GM18511 (cell line): ENCODE measurements around the gene ICAM1.
"Not testable (repeated sequence)": the region's sequence is repeated elsewhere in the genome, so short reads cannot be mapped to it uniquely, and the experiment has no call there.

Experiments
- ATAC-seq: cut with Tn5 transposase; IDR thresholded peaks from one replicate; pipeline ENCODE4 v1.9.1; 2021; ENCODE audit warnings: mild to moderate bottlenecking, moderate library complexity; ENCODE audit not compliant: unreplicated experiment

Gene ICAM1

DNA sequence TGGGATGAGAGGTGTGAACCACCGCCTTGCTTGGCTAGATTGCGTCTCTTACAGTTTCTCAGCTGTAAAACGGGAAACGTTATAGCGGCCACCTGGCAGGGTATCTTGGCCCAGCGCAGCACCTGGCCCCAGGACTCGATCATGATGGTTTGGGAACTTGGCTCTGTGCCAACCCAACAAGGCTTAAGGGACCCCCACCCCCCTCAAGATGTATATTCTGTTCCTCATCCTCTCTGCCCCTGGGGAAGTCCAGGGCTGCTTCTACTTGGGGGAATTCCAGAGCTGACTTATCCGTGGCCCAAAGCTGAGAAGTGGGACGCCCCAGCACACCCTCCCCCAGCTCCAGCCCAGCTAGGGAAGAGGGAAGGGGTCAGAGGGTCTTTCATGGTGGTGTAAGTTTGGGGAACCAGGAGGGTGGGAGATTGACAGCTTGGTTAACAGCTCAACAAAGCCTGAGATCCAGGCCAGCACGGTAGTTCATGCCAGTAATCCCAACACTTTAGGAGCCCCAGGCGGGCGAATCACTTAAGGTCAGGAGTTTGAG is 695 bp downstream of the ICAM1 start:
- ATAC-seq: peak; percentile 42

- ATAC-seq: no peak
Measured at GRCh38 chr19:10274589-10274988, 3.7 kb downstream of the ICAM1 start.

DNA sequence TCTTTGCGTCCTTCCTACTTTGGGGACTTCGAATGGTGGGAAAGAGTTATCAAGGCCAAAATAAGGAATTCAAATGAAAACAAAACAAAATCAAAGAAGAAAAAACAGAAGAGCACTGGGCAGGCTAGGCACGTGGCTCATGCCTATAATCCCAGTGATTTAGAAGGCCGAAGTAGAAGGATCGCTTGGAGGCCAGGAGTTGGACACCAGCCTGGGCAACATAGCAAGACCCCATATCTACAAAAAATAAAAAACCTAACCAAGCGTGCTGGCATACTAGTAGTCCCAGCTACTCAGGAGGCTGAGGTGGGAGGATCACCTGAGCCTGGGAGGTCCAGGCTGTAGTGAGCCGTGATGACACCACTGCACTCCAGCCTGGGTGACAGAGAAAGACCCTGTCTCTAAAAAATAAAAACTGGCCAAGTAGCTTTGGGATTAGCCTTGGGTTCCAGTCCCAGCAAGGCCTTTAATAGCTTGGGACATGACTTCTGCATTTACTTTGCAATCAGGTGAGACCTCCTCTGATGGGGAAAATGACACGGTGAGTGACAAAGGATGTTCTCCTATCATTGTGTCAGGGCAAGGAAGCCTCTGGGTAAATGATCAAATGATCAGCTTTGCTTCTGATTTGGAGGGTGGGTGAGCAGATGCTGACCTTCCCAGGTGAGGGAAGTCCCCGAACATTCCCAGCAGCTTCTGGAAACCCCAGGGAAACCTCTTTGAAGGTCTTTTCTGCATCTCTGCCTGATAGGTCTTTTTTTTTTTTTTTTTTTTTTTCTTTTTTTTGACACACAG is 7.1 kb downstream of the ICAM1 start:
- no peak for ATAC-seq

DNA sequence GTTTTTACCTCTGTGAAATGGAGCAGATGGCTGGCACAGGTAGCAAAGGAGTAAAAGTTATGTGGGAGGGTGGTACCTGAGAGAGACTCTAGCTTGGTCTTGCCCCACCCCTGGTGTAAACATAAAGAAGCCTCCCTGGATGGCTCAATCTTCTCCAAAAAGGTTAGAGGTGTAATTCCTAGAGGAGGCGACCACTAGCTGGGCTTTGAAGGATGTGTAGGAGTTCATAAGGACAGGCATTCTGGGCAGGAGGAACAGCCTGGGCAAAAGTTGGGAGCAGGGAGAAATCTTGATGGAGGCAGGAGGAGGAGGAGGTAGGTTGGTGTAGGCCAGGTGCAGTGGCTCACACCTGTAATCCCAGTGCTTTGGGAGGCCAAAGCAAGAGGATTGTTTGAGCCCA is 8.0 kb downstream of the ICAM1 start:
- no peak for ATAC-seq

DNA sequence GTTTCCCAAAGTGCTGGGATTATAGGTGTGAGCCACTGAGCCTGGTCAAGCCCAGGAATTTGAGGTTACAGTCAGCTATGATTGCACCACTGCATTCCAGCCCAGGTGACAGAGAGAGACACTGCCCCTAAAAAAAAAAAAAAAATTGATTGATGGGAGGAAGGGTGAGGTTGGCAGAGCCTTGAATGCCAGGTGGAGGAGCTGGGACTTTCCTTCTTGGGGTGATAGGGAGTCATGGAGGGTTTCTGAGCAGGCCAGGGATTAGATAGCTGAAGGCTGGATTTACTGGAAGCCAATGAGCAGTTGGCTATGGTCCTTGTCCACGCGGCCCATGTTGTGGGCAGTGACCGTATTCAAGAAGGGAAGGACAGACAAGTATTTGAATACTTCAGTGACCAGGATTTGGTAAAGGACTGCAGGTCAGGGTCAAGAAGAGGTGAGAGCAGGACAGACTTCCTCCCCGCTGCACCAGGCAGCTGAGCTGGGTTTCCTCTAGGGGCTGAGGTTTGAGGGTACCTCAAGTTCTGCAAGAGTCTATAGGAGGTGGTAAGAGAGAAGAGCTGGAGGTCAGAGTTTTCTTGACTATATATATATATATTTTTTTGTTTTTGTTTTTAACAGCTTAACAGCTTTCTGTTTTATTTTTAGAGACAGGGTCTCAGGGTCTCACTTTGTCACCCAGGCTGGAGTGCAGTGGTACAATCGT is 9.0 kb downstream of the ICAM1 start:
- no peak for ATAC-seq

DNA sequence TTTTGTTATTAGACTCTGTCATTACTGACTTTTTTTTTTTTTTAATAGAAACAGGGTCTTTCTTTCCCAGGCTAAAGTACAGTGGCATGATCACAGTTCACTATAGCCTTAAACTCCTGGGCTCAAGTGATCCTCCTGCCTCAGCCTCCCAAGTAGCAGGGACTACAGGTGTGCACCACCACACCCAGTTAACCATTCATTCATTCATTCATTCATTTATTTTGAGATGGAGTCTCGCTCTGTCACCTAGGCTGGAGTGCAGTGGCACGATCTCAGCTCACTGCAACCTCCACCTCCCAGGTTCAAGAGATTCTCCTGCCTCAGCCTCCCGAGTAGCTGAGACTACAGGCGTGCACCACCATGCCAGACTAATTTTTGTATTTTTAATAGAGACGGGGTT is 11.1 kb downstream of the ICAM1 start:
- ATAC-seq: not testable (repeated sequence)

DNA sequence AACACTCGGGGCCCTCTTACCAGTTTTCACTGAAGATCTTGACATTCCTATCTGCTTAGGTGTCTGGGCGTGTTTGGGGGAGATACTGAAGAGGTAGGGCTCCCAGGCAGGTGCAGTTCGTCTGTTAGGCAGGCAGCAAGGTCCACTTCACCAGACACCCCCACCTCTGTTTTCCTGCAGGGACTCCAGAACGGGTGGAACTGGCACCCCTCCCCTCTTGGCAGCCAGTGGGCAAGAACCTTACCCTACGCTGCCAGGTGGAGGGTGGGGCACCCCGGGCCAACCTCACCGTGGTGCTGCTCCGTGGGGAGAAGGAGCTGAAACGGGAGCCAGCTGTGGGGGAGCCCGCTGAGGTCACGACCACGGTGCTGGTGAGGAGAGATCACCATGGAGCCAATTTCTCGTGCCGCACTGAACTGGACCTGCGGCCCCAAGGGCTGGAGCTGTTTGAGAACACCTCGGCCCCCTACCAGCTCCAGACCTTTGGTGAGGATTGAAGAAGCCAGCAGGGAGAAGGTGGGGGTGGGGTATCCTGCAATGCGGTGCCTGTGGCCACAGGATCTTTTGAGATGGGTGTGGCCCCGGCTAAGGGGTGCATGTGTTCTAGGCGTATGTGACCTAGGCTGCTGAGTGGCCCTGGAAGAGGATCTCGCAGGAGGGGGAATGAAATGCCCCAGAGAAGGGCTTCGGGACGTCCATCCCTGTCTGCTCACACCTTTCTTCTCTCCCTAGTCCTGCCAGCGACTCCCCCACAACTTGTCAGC is 12.6 kb downstream of the ICAM1 start:
- ATAC-seq: no peak

DNA sequence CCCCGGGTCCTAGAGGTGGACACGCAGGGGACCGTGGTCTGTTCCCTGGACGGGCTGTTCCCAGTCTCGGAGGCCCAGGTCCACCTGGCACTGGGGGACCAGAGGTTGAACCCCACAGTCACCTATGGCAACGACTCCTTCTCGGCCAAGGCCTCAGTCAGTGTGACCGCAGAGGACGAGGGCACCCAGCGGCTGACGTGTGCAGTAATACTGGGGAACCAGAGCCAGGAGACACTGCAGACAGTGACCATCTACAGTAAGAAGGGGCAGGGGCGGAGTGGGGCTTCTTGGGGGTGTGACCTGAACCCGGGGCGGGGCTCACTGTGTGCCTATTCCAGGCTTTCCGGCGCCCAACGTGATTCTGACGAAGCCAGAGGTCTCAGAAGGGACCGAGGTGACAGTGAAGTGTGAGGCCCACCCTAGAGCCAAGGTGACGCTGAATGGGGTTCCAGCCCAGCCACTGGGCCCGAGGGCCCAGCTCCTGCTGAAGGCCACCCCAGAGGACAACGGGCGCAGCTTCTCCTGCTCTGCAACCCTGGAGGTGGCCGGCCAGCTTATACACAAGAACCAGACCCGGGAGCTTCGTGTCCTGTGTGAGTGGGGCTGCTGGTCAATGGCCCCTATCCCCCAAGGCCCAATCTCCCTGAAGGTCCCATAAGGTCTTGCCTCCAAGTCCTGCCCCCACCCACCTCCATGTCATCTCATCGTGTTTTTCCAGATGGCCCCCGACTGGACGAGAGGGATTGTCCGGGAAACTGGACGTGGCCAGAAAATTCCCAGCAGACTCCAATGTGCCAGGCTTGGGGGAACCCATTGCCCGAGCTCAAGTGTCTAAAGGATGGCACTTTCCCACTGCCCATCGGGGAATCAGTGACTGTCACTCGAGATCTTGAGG is 13.4 kb downstream of the ICAM1 start:
- no peak for ATAC-seq

- no peak for ATAC-seq
Measured at GRCh38 chr19:10284960-10285278, 14.0 kb downstream of the ICAM1 start.

GRCh38 chr19:10285393-10285792 is 14.5 kb downstream of the ICAM1 start:
- ATAC-seq: no peak

DNA sequence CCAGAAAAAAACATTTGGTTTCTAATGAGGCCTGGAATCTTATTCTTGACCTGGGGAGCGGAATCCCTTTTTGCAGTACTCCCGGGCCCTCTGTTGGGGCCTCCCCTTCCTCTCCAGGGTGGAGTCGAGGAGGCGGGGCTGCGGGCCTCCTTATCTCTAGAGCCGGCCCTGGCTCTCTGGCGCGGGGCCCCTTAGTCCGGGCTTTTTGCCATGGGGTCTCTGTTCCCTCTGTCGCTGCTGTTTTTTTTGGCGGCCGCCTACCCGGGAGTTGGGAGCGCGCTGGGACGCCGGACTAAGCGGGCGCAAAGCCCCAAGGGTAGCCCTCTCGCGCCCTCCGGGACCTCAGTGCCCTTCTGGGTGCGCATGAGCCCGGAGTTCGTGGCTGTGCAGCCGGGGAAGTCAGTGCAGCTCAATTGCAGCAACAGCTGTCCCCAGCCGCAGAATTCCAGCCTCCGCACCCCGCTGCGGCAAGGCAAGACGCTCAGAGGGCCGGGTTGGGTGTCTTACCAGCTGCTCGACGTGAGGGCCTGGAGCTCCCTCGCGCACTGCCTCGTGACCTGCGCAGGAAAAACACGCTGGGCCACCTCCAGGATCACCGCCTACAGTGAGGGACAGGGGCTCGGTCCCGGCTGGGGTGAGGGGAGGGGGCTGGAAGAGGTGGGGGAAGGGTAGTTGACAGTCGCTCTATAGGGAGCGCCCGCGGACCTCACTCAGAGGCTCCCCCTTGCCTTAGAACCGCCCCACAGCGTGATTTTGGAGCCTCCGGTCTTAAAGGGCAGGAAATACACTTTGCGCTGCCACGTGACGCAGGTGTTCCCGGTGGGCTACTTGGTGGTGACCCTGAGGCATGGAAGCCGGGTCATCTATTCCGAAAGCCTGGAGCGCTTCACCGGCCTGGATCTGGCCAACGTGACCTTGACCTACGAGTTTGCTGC is 16.1 kb downstream of the ICAM1 start, which contains the start of gene ICAM4:
Gene ICAM4, plus strand, starts transcription at position 153 of the 935 bp plus-strand sequence. Its CDS starts 58 bp downstream, at position 211.
- ATAC-seq: no peak

GRCh38 chr19:10288662-10289166 is 17.8 kb downstream of the ICAM1 start:
- ATAC-seq: no peak

GRCh38 chr19:10289167-10289835 is 18.4 kb downstream of the ICAM1 start:
- ATAC-seq: no peak

DNA sequence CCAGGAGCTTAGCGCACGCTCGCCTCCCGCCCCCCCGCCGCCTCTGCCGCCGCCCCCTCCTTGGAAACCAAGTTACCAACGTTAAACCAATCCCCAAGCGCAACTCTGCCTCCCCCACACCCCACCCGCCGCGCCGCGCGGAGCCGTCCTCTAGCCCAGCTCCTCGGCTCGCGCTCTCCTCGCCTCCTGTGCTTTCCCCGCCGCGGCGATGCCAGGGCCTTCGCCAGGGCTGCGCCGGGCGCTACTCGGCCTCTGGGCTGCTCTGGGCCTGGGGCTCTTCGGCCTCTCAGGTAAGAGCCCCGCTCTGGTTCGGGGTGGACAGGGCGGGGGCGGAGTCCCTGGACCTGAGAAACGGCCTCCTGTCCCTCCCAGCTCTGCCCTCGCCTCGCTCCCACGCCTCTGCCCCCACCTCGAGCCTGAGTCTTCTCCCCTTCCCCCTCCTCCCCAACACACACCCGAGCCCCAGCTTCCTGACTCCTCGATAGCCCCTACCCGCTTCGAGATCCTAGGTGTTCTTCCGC is 19.0 kb downstream of the ICAM1 start, which contains the start of gene ICAM5:
Gene ICAM5, plus strand, starts transcription at position 117 of the 521 bp plus-strand sequence. Its CDS starts 92 bp downstream, at position 209.
- no peak for ATAC-seq

DNA sequence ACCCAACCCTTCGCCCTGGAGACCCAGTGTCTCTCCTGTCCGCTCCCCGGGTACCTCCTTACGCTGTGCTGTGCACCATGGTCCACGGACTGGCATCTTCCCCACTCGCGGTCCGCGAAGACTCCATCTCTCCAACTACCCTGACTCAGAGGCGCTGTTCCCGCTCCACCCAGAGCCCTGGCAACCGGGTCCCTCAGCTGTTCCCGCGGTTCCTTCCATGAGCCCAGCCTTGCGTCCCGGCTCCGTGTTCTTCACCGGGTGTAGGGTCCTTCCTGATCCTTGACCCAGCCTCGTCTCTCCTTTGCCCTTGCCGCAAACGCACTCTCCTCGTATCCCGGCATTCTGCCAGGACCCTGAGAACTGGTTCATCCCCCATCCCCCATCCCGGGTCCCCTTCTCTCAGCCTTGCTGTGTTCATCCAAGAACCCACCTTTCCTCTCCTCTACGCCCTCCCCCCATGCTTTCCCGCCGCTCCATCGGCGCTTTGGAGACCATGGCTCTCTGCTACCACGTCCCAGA is 19.5 kb downstream of the ICAM1 start:
- ATAC-seq: no peak

- ATAC-seq: no peak
Measured at GRCh38 chr19:10290876-10291553, 20.1 kb downstream of the ICAM1 start.

- no peak for ATAC-seq
Measured at GRCh38 chr19:10291554-10292205, 20.8 kb downstream of the ICAM1 start.
